ENCODE results near the gene HPX. TPM values are rescaled to one million over a fixed set of nuclear protein-coding genes. Genes with fewer than 3 reads are reported as not detected.

Gene HPX
- total RNA-seq, 4 donors from 2014 or later = 0.29 to 28.6 (median 1.1) TPM; not detected in 1

DNA sequence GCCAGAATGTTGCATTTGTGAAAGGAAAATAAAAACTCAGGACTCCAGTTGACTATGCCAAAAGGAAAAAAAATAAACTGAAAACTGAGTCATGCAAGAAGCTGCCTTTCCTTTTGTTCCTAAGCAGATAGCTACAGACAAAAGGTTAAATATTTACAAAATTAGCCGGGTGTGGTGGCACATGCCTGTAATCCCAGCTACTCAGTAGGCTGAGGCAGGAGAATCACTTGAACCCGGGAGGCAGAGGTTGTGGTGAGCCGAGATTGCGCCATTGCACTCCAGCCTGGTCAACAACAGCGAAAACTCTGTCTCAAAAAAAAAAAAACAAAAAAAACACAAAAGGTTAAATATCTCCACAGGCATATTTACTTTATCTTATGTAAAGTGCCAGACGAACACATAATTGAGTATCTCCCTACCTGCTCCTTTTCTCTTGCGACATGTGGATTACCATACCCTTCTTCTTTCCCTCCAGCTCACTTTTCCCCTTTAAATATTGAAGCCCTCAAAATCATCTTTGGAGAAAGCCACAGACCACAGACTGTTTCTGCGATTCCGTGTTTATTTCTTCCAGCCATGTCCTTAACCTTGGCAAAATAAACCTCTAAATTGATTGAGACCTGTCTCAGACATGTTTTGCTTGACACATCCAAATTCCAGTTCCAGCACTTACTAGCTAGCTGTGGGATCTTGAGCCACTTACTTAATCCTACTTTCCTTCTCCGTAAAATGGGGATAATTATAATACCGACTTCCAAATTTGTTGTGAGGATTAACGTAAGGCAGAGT is 52.8 kb downstream of the HPX start:
- Histone ChIP-seq H3K4me1 (peaks cover 0 to 13% of the 10 kb centered on the region in 2 donors), H3K9me3 (no peaks in the 10 kb centered on the region), H3K36me3 (no peaks in the 10 kb centered on the region), H3K27me3 (no peaks in the 10 kb centered on the region), H3K4me3 (no peak overlapping the region), H3K27ac (peak overlapping the region; percentile 17 to 37)
- TF ChIP-seq POLR2A (IDR thresholded peaks at IDR 0.05) = no peak
- TF ChIP-seq, protein P1, sequence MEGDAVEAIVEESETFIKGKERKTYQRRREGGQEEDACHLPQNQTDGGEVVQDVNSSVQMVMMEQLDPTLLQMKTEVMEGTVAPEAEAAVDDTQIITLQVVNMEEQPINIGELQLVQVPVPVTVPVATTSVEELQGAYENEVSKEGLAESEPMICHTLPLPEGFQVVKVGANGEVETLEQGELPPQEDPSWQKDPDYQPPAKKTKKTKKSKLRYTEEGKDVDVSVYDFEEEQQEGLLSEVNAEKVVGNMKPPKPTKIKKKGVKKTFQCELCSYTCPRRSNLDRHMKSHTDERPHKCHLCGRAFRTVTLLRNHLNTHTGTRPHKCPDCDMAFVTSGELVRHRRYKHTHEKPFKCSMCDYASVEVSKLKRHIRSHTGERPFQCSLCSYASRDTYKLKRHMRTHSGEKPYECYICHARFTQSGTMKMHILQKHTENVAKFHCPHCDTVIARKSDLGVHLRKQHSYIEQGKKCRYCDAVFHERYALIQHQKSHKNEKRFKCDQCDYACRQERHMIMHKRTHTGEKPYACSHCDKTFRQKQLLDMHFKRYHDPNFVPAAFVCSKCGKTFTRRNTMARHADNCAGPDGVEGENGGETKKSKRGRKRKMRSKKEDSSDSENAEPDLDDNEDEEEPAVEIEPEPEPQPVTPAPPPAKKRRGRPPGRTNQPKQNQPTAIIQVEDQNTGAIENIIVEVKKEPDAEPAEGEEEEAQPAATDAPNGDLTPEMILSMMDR (IDR thresholded peaks at IDR 0.05) = no peak
- DNase-seq = no peak
- intact Hi-C loops (cut with DNase I; ENCODE audit: low total_unique reads) = no loop called here

GRCh38 chr11:6385046-6385777 is 55.6 kb downstream of the HPX start:
- Histone ChIP-seq H3K27me3 (no peaks in the 10 kb centered on the region), H3K4me1 (no peaks in the 10 kb centered on the region), H3K27ac (no peak overlapping the region), H3K9me3 (no peaks in the 10 kb centered on the region), H3K4me3 (no peak overlapping the region), H3K36me3 (no peaks in the 10 kb centered on the region)
- TF ChIP-seq POLR2A (IDR thresholded peaks at IDR 0.05) = no peak
- TF ChIP-seq, protein P1 (IDR thresholded peaks at IDR 0.05) = no peak
- DNase-seq = no peak
- intact Hi-C loops (cut with DNase I; ENCODE audit: low total_unique reads) = no loop called here

Other genes with a start within 250 kb of the HPX start
- not detected for gene OR52W1, start 241.8 kb downstream of the HPX start, total RNA-seq
- gene C11orf42, start 235.4 kb downstream of the HPX start, total RNA-seq = not detected
- 10 to 100 TPM; 15.4 to 39.8 (median 30.7) TPM for gene FHIP1B, start 206.4 kb downstream of the HPX start, total RNA-seq
- gene CNGA4, start 201.9 kb downstream of the HPX start, total RNA-seq = under 1 TPM in 3 of 4 donors, not detected in 1; 0.26 to 0.90 (median 0.30) TPM
- not detected for gene CCKBR, start 181.1 kb downstream of the HPX start, total RNA-seq
- gene CAVIN3, start 120.5 kb downstream of the HPX start, total RNA-seq = 100 to 1,000 TPM in 2 of 4 donors, 10 to 100 TPM in 2; 78.8 to 388 (median 107) TPM
- gene SMPD1, start 50.5 kb downstream of the HPX start, total RNA-seq = 10 to 100 TPM in 3 of 4 donors, 1 to 10 TPM in 1; 5.9 to 36.4 (median 26.0) TPM
- gene APBB1, start 21.9 kb downstream of the HPX start, total RNA-seq = 100 to 1,000 TPM in 1 of 4 donors, 10 to 100 TPM in 3; 16.2 to 110 (median 38.0) TPM
- 10 to 100 TPM in 3 of 4 donors, 1 to 10 TPM in 1; 9.5 to 42.4 (median 29.6) TPM for gene TRIM3, start 33.0 kb upstream of the HPX start, total RNA-seq
- 10 to 100 TPM; 34.4 to 58.5 (median 51.8) TPM for gene ARFIP2, start 40.3 kb upstream of the HPX start, total RNA-seq
- gene TIMM10B, start 40.5 kb upstream of the HPX start, total RNA-seq = 10 to 100 TPM in 3 of 4 donors, 1 to 10 TPM in 1; 7.9 to 40.7 (median 28.4) TPM
- gene DNHD1, start 56.3 kb upstream of the HPX start, total RNA-seq = 10 to 100 TPM in 3 of 4 donors, 1 to 10 TPM in 1; 9.4 to 32.5 (median 22.5) TPM
- gene RRP8, start 162.6 kb upstream of the HPX start, total RNA-seq = 10 to 100 TPM; 12.6 to 41.2 (median 26.9) TPM
- gene ILK, start 162.8 kb upstream of the HPX start, total RNA-seq = 100 to 1,000 TPM; 205 to 336 (median 279) TPM
- 100 to 1,000 TPM in 2 of 4 donors, 10 to 100 TPM in 2; 11.5 to 137 (median 67.1) TPM for gene TAF10, start 171.2 kb upstream of the HPX start, total RNA-seq
- 10 to 100 TPM; 27.1 to 74.9 (median 40.7) TPM for gene TPP1, start 178.4 kb upstream of the HPX start, total RNA-seq
- 100 to 1,000 TPM in 1 of 4 donors, 10 to 100 TPM in 3; 26.8 to 125 (median 73.6) TPM for gene DCHS1, start 214.8 kb upstream of the HPX start, total RNA-seq
- 100 to 1,000 TPM in 1 of 4 donors, 10 to 100 TPM in 3; 30.6 to 452 (median 55.0) TPM for gene MRPL17, start 242.4 kb upstream of the HPX start, total RNA-seq